MV-4-11 (cell line): ENCODE data around the gene ADGRV1.

ENCODE experiments used
- DNase-seq: peaks from one replicate; lab custom pipeline; 2025; lab: John Stamatoyannopoulos, UW

The ADGRV1 gene

GRCh38 chr5:90874066-90874465 is 315.5 kb downstream of the ADGRV1 start:
- no peak for DNase-seq

- DNase-seq = no peak
Measured at GRCh38 chr5:90875456-90875855, 316.9 kb downstream of the ADGRV1 start.

GRCh38 chr5:90876366-90876765 is 317.8 kb downstream of the ADGRV1 start:
- DNase-seq = no peak

GRCh38 chr5:90877049-90877448 is 318.5 kb downstream of the ADGRV1 start:
- no peak for DNase-seq

GRCh38 chr5:90878081-90878480 is 319.5 kb downstream of the ADGRV1 start:
- peak; percentile 70 for DNase-seq

- no peak for DNase-seq
Measured at GRCh38 chr5:90878549-90879196, 320.1 kb downstream of the ADGRV1 start.

GRCh38 chr5:90881626-90882150 is 323.1 kb downstream of the ADGRV1 start:
- DNase-seq = no peak

GRCh38 chr5:90882448-90882847 is 323.9 kb downstream of the ADGRV1 start:
- DNase-seq = no peak

- DNase-seq = no peak
Measured at GRCh38 chr5:90885180-90885868, 326.7 kb downstream of the ADGRV1 start.

- DNase-seq = no peak
Measured at GRCh38 chr5:90886381-90886780, 327.8 kb downstream of the ADGRV1 start.

- DNase-seq = no peak
Measured at GRCh38 chr5:90888511-90889324, 330.1 kb downstream of the ADGRV1 start.

GRCh38 chr5:90889325-90889600 is 330.7 kb downstream of the ADGRV1 start:
- DNase-seq = no peak

- no peak for DNase-seq
Measured at GRCh38 chr5:90890180-90890579, 331.6 kb downstream of the ADGRV1 start.

GRCh38 chr5:90894866-90895420 is 336.3 kb downstream of the ADGRV1 start:
- no peak for DNase-seq

- no peak for DNase-seq
Measured at GRCh38 chr5:90897618-90898017, 339.0 kb downstream of the ADGRV1 start.

- DNase-seq = no peak
Measured at GRCh38 chr5:90898326-90899013, 339.9 kb downstream of the ADGRV1 start.

GRCh38 chr5:90899014-90899604 is 340.5 kb downstream of the ADGRV1 start:
- no peak for DNase-seq

GRCh38 chr5:90901261-90901660 is 342.7 kb downstream of the ADGRV1 start:
- no peak for DNase-seq

- DNase-seq = no peak
Measured at GRCh38 chr5:90902170-90902569, 343.6 kb downstream of the ADGRV1 start.

GRCh38 chr5:90902651-90903386 is 344.2 kb downstream of the ADGRV1 start:
- no peak for DNase-seq

GRCh38 chr5:90909101-90909503 is 350.5 kb downstream of the ADGRV1 start:
- no peak for DNase-seq
